Neural cell (in vitro differentiated cells): ENCODE data around the gene FAM217A. TPM values are rescaled to one million over a fixed set of nuclear protein-coding genes. Genes with fewer than 3 reads are reported as not detected.

Source experiments
- H2AFZ ChIP-seq: fragments of 200-600, 300-800 bp; sonication (generic), shearing (Covaris generic); 2 replicates; pipeline ENCODE4 v1.6.0; 2014; ENCODE audit warnings: low read depth, mild to moderate bottlenecking, antibody characterized with exemption, low read length, moderate library complexity
- H3F3A ChIP-seq: fragments of 200-600 bp; shearing (Covaris generic); 2 replicates; pipeline ENCODE4 v1.6.1; 2016; ENCODE audit warnings: mild to moderate bottlenecking, moderate library complexity, mixed read lengths, antibody characterized with exemption, low read length; ENCODE audit not compliant: insufficient read depth, poor library complexity, severe bottlenecking
- H3K27ac ChIP-seq: fragments of 200-600, 300-800 bp; sonication (generic), shearing (Covaris generic); 2 replicates; pipeline ENCODE4 v1.5.1; 2014; ENCODE audit warnings: mild to moderate bottlenecking, low read length, moderate library complexity
- H3K27me3 ChIP-seq: fragments of 300-800, 200-600 bp; sonication (generic), shearing (Covaris generic); 2 replicates; pipeline ENCODE4 v1.6.0; 2014; ENCODE audit warnings: mild to moderate bottlenecking, low read depth, low read length, moderate library complexity; ENCODE audit not compliant: insufficient read depth
- H3K36me3 ChIP-seq: fragments of 300-800, 200-600 bp; sonication (generic), shearing (Covaris generic); 2 replicates; pipeline ENCODE4 v1.5.1; 2014; ENCODE audit warnings: mild to moderate bottlenecking, antibody characterized with exemption, low read length, moderate library complexity; ENCODE audit not compliant: insufficient read depth
- H3K4me2 ChIP-seq: fragments of 300-800, 200-600 bp; sonication (generic), shearing (Covaris generic); 2 replicates; pipeline ENCODE4 v1.6.0; 2014; ENCODE audit warnings: mild to moderate bottlenecking, low read length
- H3K4me3 ChIP-seq: fragments of 300-800, 200-600 bp; sonication (generic), shearing (Covaris generic); 2 replicates; pipeline ENCODE4 v1.5.1; 2014; ENCODE audit warnings: mild to moderate bottlenecking, low read length, moderate library complexity
- H3K79me2 ChIP-seq: fragments of 200-600 bp; shearing (Covaris generic); replicated peaks from 2 replicates; pipeline ENCODE4 v1.6.0; 2014; ENCODE audit warnings: mild to moderate bottlenecking, low read length, moderate library complexity; ENCODE audit not compliant: insufficient read depth
- H3K9ac ChIP-seq: fragments of 300-800, 200-600 bp; sonication (generic), shearing (Covaris generic); 2 replicates; pipeline ENCODE4 v1.6.1; 2016; ENCODE audit warnings: mild to moderate bottlenecking, low read length, mixed read lengths
- H3K9me2 ChIP-seq: fragments of 200-600 bp; shearing (Covaris generic); 2 replicates; pipeline ENCODE4 v1.6.1; 2016; ENCODE audit warnings: mild to moderate bottlenecking, low read length, mixed read lengths; ENCODE audit not compliant: insufficient read depth
- H3K9me3 ChIP-seq: fragments of 200-600, 300-800 bp; sonication (generic), shearing (Covaris generic); 2 replicates; pipeline ENCODE4 v1.6.1; 2016; ENCODE audit warnings: mild to moderate bottlenecking, mixed run types, low read length, moderate library complexity, mixed read lengths
- H4K20me1 ChIP-seq: fragments of 200-600 bp; shearing (Covaris generic); 2 replicates; pipeline ENCODE4 v1.6.1; 2016; ENCODE audit warnings: mild to moderate bottlenecking, mixed run types; ENCODE audit not compliant: insufficient read depth
- EP300 ChIP-seq: fragments of 450-650 bp; conservative IDR thresholded peaks from 2 replicates; pipeline ENCODE4 v1.6.1; 2014; ENCODE audit warnings: antibody characterized with exemption, mild to moderate bottlenecking, moderate library complexity; ENCODE audit not compliant: poor library complexity, severe bottlenecking
- EZH2 ChIP-seq: fragments of 200-600, 300-800 bp; shearing (Covaris generic), sonication (generic); IDR thresholded peaks from 2 replicates; pipeline ENCODE4 v1.6.1; 2014; ENCODE audit warnings: antibody characterized with exemption, low read length, borderline replicate concordance, mild to moderate bottlenecking; ENCODE audit not compliant: insufficient read depth, poor library complexity, severe bottlenecking
- MXI1 ChIP-seq: fragments of 450-650 bp; conservative IDR thresholded peaks from 2 replicates; pipeline ENCODE4 v1.6.1; 2014; ENCODE audit warnings: antibody characterized with exemption, mild to moderate bottlenecking; ENCODE audit not compliant: poor library complexity, severe bottlenecking
- POLR2AphosphoS5 ChIP-seq: IDR thresholded peaks from 2 replicates; pipeline ENCODE4 v1.6.1; 2012
- RAD21 ChIP-seq: fragments of 450-650 bp; conservative IDR thresholded peaks from 2 replicates; pipeline ENCODE4 v1.6.1; 2014; ENCODE audit warnings: antibody characterized with exemption, mild to moderate bottlenecking, moderate library complexity
- SMC3 ChIP-seq: fragments of 450-650 bp; conservative IDR thresholded peaks from 2 replicates; pipeline ENCODE4 v1.6.1; 2014; ENCODE audit warnings: antibody characterized with exemption, mild to moderate bottlenecking, moderate library complexity; ENCODE audit not compliant: poor library complexity
- TAF1 ChIP-seq: IDR thresholded peaks from 2 replicates; pipeline ENCODE4 v1.6.1; 2012; ENCODE audit warnings: low read depth
- polyA plus RNA-seq: library from polyadenylated mRNA; depleted of rRNA; stranded (reverse); fragments of >200 nt; gene quantifications from 2 replicates; pipeline ENCODE4 v1.2.3, GENCODE V29; 2014
- TF ChIP-seq, protein P1 (sequence below): fragments of 450-650 bp; IDR thresholded peaks from 2 replicates; pipeline ENCODE4 v1.5.1; 2014; ENCODE audit warnings: antibody characterized with exemption, mild to moderate bottlenecking, moderate library complexity; ENCODE audit not compliant: poor library complexity, severe bottlenecking
- TF ChIP-seq, protein P2 (sequence below): IDR thresholded peaks from 2 replicates; pipeline ENCODE4 v1.6.1; 2012; ENCODE audit warnings: borderline replicate concordance

Gene FAM217A
- polyA plus RNA-seq, 1 donor from 2014 or later, result not detected

DNA sequence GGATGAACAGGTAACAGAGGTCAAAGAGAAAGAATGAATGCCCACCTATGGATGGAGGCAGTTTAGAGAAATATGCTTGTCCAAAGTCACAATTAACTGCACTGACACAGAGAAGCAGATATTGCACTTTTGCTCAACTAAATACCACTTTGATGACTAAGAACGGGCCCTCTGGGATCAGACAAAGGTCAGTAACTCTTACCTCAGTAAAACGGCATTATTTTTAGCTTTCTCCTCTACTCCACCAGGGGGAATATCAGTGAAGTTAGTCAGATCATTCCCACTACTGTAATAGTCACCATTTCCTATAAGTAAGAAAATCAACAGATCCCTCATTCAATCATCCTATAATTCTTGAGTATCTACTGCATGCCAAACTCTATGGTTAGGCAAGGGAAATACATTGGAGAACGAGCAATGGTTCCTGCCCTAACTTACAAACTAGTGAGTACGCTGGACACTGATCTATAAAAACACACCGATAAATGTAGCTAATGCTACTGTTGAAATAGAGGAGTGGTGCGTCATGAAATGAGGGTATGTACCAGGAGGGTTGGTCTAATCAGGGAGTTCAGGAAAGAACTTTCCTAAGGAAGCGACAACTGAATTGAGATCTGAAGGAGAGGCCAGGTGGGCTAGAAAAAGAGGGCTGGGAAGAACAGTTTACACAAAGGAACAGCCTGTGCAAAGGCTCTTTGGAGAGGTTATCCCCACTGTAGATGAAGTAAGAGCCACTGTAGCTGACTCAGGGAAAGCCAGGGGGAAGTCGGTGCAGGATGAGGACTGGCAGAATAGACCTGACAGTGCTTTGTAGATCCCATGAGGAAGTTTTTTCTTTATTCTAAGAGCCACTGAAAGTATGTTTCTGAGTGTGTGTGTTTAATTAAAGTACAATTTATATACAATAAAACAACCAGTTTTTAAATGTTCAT, 47.3 kb upstream of the FAM217A start:
- Histone ChIP-seq H3K27me3 (no peaks in the 10 kb centered on the region), H3F3A (no peaks in the 10 kb centered on the region), H3K27ac (no peak overlapping the region), H3K9ac (no peak overlapping the region), H4K20me1 (no peaks in the 10 kb centered on the region), H3K4me3 (no peak overlapping the region), H3K9me2 (no peaks in the 10 kb centered on the region), H3K9me3 (no peaks in the 10 kb centered on the region), H3K4me2 (no peak overlapping the region), H3K36me3 (peaks cover 4% of the 10 kb centered on the region), H2AFZ (no peak overlapping the region), H3K79me2 (no peaks in the 10 kb centered on the region)
- TF ChIP-seq, protein P1, sequence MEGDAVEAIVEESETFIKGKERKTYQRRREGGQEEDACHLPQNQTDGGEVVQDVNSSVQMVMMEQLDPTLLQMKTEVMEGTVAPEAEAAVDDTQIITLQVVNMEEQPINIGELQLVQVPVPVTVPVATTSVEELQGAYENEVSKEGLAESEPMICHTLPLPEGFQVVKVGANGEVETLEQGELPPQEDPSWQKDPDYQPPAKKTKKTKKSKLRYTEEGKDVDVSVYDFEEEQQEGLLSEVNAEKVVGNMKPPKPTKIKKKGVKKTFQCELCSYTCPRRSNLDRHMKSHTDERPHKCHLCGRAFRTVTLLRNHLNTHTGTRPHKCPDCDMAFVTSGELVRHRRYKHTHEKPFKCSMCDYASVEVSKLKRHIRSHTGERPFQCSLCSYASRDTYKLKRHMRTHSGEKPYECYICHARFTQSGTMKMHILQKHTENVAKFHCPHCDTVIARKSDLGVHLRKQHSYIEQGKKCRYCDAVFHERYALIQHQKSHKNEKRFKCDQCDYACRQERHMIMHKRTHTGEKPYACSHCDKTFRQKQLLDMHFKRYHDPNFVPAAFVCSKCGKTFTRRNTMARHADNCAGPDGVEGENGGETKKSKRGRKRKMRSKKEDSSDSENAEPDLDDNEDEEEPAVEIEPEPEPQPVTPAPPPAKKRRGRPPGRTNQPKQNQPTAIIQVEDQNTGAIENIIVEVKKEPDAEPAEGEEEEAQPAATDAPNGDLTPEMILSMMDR, result no peak
- TF ChIP-seq EP300 (no peak), MXI1 (no peak), SMC3 (no peak), EZH2 (no peak), TAF1 (no peak), RAD21 (no peak), POLR2AphosphoS5 (no peak)
- TF ChIP-seq, protein P2, sequence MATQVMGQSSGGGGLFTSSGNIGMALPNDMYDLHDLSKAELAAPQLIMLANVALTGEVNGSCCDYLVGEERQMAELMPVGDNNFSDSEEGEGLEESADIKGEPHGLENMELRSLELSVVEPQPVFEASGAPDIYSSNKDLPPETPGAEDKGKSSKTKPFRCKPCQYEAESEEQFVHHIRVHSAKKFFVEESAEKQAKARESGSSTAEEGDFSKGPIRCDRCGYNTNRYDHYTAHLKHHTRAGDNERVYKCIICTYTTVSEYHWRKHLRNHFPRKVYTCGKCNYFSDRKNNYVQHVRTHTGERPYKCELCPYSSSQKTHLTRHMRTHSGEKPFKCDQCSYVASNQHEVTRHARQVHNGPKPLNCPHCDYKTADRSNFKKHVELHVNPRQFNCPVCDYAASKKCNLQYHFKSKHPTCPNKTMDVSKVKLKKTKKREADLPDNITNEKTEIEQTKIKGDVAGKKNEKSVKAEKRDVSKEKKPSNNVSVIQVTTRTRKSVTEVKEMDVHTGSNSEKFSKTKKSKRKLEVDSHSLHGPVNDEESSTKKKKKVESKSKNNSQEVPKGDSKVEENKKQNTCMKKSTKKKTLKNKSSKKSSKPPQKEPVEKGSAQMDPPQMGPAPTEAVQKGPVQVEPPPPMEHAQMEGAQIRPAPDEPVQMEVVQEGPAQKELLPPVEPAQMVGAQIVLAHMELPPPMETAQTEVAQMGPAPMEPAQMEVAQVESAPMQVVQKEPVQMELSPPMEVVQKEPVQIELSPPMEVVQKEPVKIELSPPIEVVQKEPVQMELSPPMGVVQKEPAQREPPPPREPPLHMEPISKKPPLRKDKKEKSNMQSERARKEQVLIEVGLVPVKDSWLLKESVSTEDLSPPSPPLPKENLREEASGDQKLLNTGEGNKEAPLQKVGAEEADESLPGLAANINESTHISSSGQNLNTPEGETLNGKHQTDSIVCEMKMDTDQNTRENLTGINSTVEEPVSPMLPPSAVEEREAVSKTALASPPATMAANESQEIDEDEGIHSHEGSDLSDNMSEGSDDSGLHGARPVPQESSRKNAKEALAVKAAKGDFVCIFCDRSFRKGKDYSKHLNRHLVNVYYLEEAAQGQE, result no peak

DNA sequence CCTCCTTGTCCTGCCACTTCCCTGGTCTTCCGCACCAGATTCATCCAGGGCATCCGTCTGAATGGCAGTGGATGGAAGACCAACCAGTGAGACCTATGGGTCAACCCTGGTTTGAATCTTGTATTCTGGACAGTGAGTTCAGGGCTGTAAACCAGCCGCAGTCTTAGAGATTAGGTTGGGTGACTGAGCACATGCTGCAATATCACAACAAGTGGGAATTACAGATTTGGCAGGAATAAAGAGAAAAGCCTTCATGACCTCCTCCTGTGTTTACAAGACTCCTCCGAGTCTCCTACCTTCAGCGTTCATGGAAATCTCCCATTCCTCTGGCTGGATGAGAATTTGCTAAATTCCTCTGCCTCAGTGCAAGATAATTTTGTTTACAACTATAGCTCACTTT, 46.6 kb upstream of the FAM217A start:
- Histone ChIP-seq H2AFZ (no peak overlapping the region), H3K79me2 (no peaks in the 10 kb centered on the region), H3K9me3 (no peaks in the 10 kb centered on the region), H3K4me2 (no peak overlapping the region), H3K36me3 (peaks cover 11% of the 10 kb centered on the region), H4K20me1 (no peaks in the 10 kb centered on the region), H3K27ac (no peak overlapping the region), H3K4me3 (no peak overlapping the region), H3K9ac (no peak overlapping the region), H3K9me2 (no peaks in the 10 kb centered on the region), H3K27me3 (no peaks in the 10 kb centered on the region), H3F3A (no peaks in the 10 kb centered on the region)
- TF ChIP-seq, protein P2, result no peak
- TF ChIP-seq EP300 (no peak), MXI1 (no peak), EZH2 (no peak), SMC3 (no peak), TAF1 (no peak)
- TF ChIP-seq, protein P1, result no peak
